BLaER1 treated with 17β-estradiol and CSF1 and Interleukin-3, amounts not matched to agents 10 nM and 100 nM (cell line): ENCODE data around the gene ZFPM1.

ENCODE experiments used
- H3K27ac ChIP-seq, 11 experiments: shearing (Covaris generic); formaldehyde crosslinking; 2 replicates each; pipeline ENCODE4 v1.8.1; 2022
- H3K27me3 ChIP-seq, 11 experiments: shearing (Covaris generic); formaldehyde crosslinking; 2 replicates each; pipeline ENCODE4 v1.8.1; 2022
- H3K36me3 ChIP-seq, 11 experiments: shearing (Covaris generic); formaldehyde crosslinking; 2 replicates each; pipeline ENCODE4 v1.8.1; 2022
- H3K4me1 ChIP-seq, 10 experiments: shearing (Covaris generic); formaldehyde crosslinking; 2 replicates each; pipeline ENCODE4 v1.8.1; 2022
- H3K4me2 ChIP-seq, 11 experiments: shearing (Covaris generic); formaldehyde crosslinking; 2 replicates each; pipeline ENCODE4 v1.8.1; 2022
- H3K4me3 ChIP-seq, 10 experiments: shearing (Covaris generic); formaldehyde crosslinking; 2 replicates each; pipeline ENCODE4 v1.8.1; 2022
- H3K9ac ChIP-seq, 11 experiments: shearing (Covaris generic); formaldehyde crosslinking; 2 replicates each; pipeline ENCODE4 v1.8.1; 2022
- H3K9me3 ChIP-seq, 11 experiments: shearing (Covaris generic); formaldehyde crosslinking; replicated peaks in 1 of 11; 2 replicates each; pipeline ENCODE4 v1.8.1; 2022
- H4K20me1 ChIP-seq, 11 experiments: shearing (Covaris generic); formaldehyde crosslinking; 2 replicates each; pipeline ENCODE4 v1.8.1; 2022
- Cebpa-rat ChIP-seq, 11 experiments: shearing (Covaris generic); IDR thresholded peaks; 2 replicates each; pipeline ENCODE4 v1.8.1; 2022

Gene ZFPM1

GRCh38 chr16:88498576-88499208 lies 45.6 kb downstream of the ZFPM1 start:
- peaks cover 30 to 70% (median 49%) of the 10 kb centered on the region in 10 experiments for H3K4me1 ChIP-seq

GRCh38 chr16:88499292-88499691 lies 46.2 kb downstream of the ZFPM1 start:
- Histone ChIP-seq H3K9ac (peak overlapping the region; percentile 65 to 78 (median 72); a peak in 21 of 22 replicates), H3K4me1 (peaks cover 30 to 72% (median 55%) of the 10 kb centered on the region in 10 experiments), H3K9me3 (no peaks in the 10 kb centered on the region), H3K27ac (peak overlapping the region; percentile 37 to 80 (median 73); a peak in 21 of 22 replicates), H3K36me3 (peaks cover 0 to 15% (median 0%) of the 10 kb centered on the region in 11 experiments; a peak in 5 of 22 replicates), H3K4me2 (peak overlapping the region; percentile 85 to 99 (median 96)), H4K20me1 (peaks cover 0 to 90% (median 15%) of the 10 kb centered on the region in 11 experiments; a peak in 13 of 22 replicates), H3K4me3 (peak overlapping the region in 8 of 10 experiments; percentile 3 to 58 (median 34); a peak in 9 of 20 replicates), H3K27me3 (no peaks in the 10 kb centered on the region)
- no peak for TF ChIP-seq Cebpa-rat (IDR thresholded peaks at IDR 0.05)

More at GRCh38 chr16:88498576-88499208, 45.6 kb downstream of the ZFPM1 start:
- H3K4me2 ChIP-seq = peak overlapping the region; percentile 85 to 99 (median 96)
- peak overlapping the region in 5 of 11 experiments; percentile 28 to 76 (median 74); a peak in 7 of 22 replicates for H3K27ac ChIP-seq
- H3K4me3 ChIP-seq = no peak overlapping the region; a peak in 1 of 20 replicates
- H4K20me1 ChIP-seq = peaks cover 0 to 90% (median 14%) of the 10 kb centered on the region in 11 experiments; a peak in 12 of 22 replicates
- peak overlapping the region in 8 of 11 experiments; percentile 11 to 78 (median 72); a peak in 11 of 22 replicates for H3K9ac ChIP-seq
- peaks cover 0 to 21% (median 0%) of the 10 kb centered on the region in 11 experiments; a peak in 6 of 22 replicates for H3K36me3 ChIP-seq
- no peak for TF ChIP-seq Cebpa-rat (IDR thresholded peaks at IDR 0.05)
- H3K27me3 ChIP-seq = no peaks in the 10 kb centered on the region
- H3K9me3 ChIP-seq = no peaks in the 10 kb centered on the region

DNA sequence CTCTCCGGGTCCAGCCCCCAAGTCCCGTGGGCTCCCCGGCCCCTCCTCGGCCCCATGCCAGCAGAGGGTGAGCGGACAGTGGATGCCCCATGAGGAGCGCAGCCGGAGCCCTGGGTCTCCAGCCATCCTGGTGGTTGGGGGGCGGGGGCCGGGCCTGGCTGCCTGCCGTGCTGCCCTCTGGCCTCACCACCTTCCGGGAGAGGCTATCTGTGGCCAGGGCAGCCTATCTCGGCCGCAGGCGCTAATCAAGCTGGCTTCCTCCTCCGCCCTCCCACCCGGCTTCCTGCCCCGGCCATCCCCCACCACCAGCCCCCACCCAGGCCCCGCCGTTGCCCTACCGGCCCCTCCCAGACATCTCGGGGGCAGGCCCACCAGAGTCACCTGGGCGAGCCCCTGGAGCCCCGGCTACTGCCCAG lies 46.8 kb downstream of the ZFPM1 start:
- H3K4me3 ChIP-seq = peak overlapping the region in 8 of 10 experiments; percentile 3 to 58 (median 34); a peak in 9 of 20 replicates
- H3K9ac ChIP-seq = peak overlapping the region; percentile 65 to 78 (median 72); a peak in 21 of 22 replicates
- H3K4me2 ChIP-seq = peak overlapping the region; percentile 85 to 99 (median 96)
- H3K4me1 ChIP-seq = peaks cover 30 to 74% (median 61%) of the 10 kb centered on the region in 10 experiments
- H3K27ac ChIP-seq = peak overlapping the region; percentile 37 to 80 (median 73); a peak in 21 of 22 replicates
- H4K20me1 ChIP-seq = peaks cover 0 to 91% (median 20%) of the 10 kb centered on the region in 11 experiments; a peak in 13 of 22 replicates
- H3K9me3 ChIP-seq = no peaks in the 10 kb centered on the region
- no peak for TF ChIP-seq Cebpa-rat (IDR thresholded peaks at IDR 0.05)
- peaks cover 0 to 9% (median 0%) of the 10 kb centered on the region in 11 experiments; a peak in 3 of 22 replicates for H3K36me3 ChIP-seq
- no peaks in the 10 kb centered on the region for H3K27me3 ChIP-seq

- no peaks in the 10 kb centered on the region for H3K9me3 ChIP-seq
- H3K4me3 ChIP-seq = no peak overlapping the region
- peaks cover 30 to 74% (median 65%) of the 10 kb centered on the region in 10 experiments for H3K4me1 ChIP-seq
- H3K9ac ChIP-seq = peak overlapping the region; percentile 65 to 78 (median 72); a peak in 16 of 22 replicates
- H3K27me3 ChIP-seq = no peaks in the 10 kb centered on the region
- TF ChIP-seq Cebpa-rat (IDR thresholded peaks at IDR 0.05) = no peak
- peaks cover 0 to 91% (median 20%) of the 10 kb centered on the region in 11 experiments; a peak in 14 of 22 replicates for H4K20me1 ChIP-seq
- peak overlapping the region; percentile 85 to 99 (median 96) for H3K4me2 ChIP-seq
- H3K27ac ChIP-seq = peak overlapping the region in 10 of 11 experiments; percentile 29 to 80 (median 74); a peak in 18 of 22 replicates
- H3K36me3 ChIP-seq = peaks cover 0 to 7% (median 0%) of the 10 kb centered on the region in 11 experiments; a peak in 3 of 22 replicates
Measured at GRCh38 chr16:88500255-88500661, 47.2 kb downstream of the ZFPM1 start.

- H3K9ac ChIP-seq = peak overlapping the region in 1 of 11 experiments; percentile 27; a peak in 1 of 22 replicates
- H3K4me2 ChIP-seq = peak overlapping the region in 4 of 11 experiments; percentile 15 to 77 (median 75); a peak in 4 of 22 replicates
- H3K36me3 ChIP-seq = peaks cover 0 to 13% (median 0%) of the 10 kb centered on the region in 11 experiments; a peak in 1 of 22 replicates
- H3K27ac ChIP-seq = peak overlapping the region in 1 of 11 experiments; percentile 35; a peak in 1 of 22 replicates
- peaks cover 30 to 82% (median 76%) of the 10 kb centered on the region in 10 experiments for H3K4me1 ChIP-seq
- H3K9me3 ChIP-seq = no peaks in the 10 kb centered on the region
- no peak overlapping the region for H3K4me3 ChIP-seq
- TF ChIP-seq Cebpa-rat (IDR thresholded peaks at IDR 0.05) = no peak
- H4K20me1 ChIP-seq = peaks cover 0 to 90% (median 29%) of the 10 kb centered on the region in 11 experiments; a peak in 15 of 22 replicates
- H3K27me3 ChIP-seq = no peaks in the 10 kb centered on the region
Measured at GRCh38 chr16:88502371-88502770, 49.3 kb downstream of the ZFPM1 start.

- no peaks in the 10 kb centered on the region for H3K27me3 ChIP-seq
- H3K9me3 ChIP-seq = no peaks in the 10 kb centered on the region
- H3K27ac ChIP-seq = peak overlapping the region in 1 of 11 experiments; percentile 35; a peak in 2 of 22 replicates
- no peak overlapping the region for H3K4me3 ChIP-seq
- peaks cover 0 to 13% (median 0%) of the 10 kb centered on the region in 11 experiments; a peak in 2 of 22 replicates for H3K36me3 ChIP-seq
- H3K4me2 ChIP-seq = peak overlapping the region in 7 of 11 experiments; percentile 9 to 77 (median 71); a peak in 7 of 22 replicates
- peak overlapping the region in 1 of 11 experiments; percentile 27; a peak in 2 of 22 replicates for H3K9ac ChIP-seq
- TF ChIP-seq Cebpa-rat (IDR thresholded peaks at IDR 0.05) = no peak
- H3K4me1 ChIP-seq = peaks cover 27 to 82% (median 76%) of the 10 kb centered on the region in 10 experiments
- peaks cover 0 to 91% (median 32%) of the 10 kb centered on the region in 11 experiments; a peak in 15 of 22 replicates for H4K20me1 ChIP-seq
Measured at GRCh38 chr16:88502776-88503280, 49.7 kb downstream of the ZFPM1 start.

DNA sequence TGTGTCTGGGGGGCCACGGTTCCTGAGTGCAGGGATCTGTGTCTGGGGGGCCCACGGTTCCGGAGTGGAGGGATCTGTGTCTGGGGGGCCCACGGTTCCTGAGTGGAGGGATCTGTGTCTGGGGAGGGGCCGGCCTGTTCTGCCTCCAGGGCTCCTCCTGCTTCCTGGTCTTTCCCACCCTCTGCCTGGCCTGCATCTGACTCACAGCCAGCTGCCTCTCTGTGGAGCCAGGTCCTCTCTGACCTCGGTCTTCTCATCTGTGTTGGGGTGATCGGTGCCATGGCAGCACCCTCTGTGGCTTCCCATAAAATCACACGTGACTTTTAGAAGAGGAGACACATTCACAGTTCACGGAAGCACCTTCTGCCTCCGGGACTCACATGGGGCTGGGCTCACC lies 50.3 kb downstream of the ZFPM1 start:
- no peak for TF ChIP-seq Cebpa-rat (IDR thresholded peaks at IDR 0.05)

More for the DNA sequence above, 50.3 kb downstream of the ZFPM1 start:
- Histone ChIP-seq H4K20me1 (peaks cover 0 to 91% (median 37%) of the 10 kb centered on the region in 11 experiments; a peak in 15 of 22 replicates), H3K27me3 (no peaks in the 10 kb centered on the region), H3K27ac (peak overlapping the region in 5 of 11 experiments; percentile 2 to 45 (median 35); a peak in 8 of 22 replicates), H3K4me1 (peaks cover 21 to 82% (median 71%) of the 10 kb centered on the region in 10 experiments), H3K36me3 (peaks cover 0 to 15% (median 0%) of the 10 kb centered on the region in 11 experiments; a peak in 4 of 22 replicates), H3K4me3 (no peak overlapping the region), H3K9me3 (no peaks in the 10 kb centered on the region), H3K4me2 (peak overlapping the region in 9 of 11 experiments; percentile 29 to 77 (median 62); a peak in 17 of 22 replicates), H3K9ac (peak overlapping the region in 9 of 11 experiments; percentile 2 to 59 (median 40); a peak in 13 of 22 replicates)
